NT2/D1 (cell line): ENCODE data around the gene GSTCD.

Source experiments
- SUZ12 ChIP-seq: IDR thresholded peaks from 2 replicates; pipeline ENCODE4 v1.6.1; 2011; ENCODE audit not compliant: insufficient read length, insufficient read depth; ENCODE audit errors: extremely low read depth
- YY1 ChIP-seq: IDR thresholded peaks from 2 replicates; pipeline ENCODE4 v1.6.1; 2011; ENCODE audit not compliant: insufficient read length, insufficient read depth

- TF ChIP-seq SUZ12 (no peak), YY1 (no peak)
Observed at GRCh38 chr4:105661028-105661427, 47.6 kb upstream of the GSTCD start.
